ENCODE data around the gene PGM1.

PGM1 gene

DNA sequence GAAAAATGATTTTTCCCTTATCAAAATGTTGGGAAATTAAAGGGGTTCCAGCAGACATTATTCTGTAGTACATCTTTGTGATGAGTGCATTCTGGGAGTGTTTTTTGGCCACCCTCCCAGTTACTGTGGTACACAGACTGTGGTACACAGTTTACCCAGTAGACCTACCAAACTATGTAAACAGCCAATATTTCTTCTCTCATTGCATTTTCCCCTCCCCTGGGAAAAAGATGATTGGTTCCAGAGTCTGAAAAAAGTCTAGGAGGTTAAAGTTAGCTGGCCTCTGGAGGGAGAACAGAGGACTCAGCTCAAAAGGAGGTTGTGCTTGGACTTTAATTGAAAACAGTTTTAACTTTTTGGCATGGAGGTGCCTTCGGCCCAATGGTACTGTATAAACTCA, 42.5 kb downstream of the PGM1 start:
- no peak for DNase-seq

- no peak for DNase-seq
Observed at GRCh38 chr1:63636192-63637105, 43.2 kb downstream of the PGM1 start.

GRCh38 chr1:63638471-63638870, 45.3 kb downstream of the PGM1 start:
- no peak for DNase-seq

DNA sequence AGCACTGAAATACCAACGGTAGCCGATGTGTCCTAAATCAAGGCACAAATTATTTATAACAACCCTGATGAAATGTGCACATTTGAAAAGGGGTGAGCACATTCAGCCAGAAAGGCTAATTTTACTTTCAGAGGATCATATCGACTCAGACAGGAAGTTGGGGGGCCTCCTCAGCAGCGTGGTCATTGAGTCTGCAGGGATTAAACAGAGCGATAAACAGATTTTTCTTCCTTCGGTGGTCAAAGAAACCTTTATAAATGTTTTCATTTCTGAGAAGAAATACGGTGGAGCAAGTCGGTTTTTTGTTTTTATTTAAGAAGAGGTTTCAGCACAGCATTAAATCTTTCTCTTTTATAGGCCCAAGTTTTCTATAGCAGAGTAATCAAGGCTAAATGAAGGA, 45.7 kb downstream of the PGM1 start:
- no peak for DNase-seq

DNA sequence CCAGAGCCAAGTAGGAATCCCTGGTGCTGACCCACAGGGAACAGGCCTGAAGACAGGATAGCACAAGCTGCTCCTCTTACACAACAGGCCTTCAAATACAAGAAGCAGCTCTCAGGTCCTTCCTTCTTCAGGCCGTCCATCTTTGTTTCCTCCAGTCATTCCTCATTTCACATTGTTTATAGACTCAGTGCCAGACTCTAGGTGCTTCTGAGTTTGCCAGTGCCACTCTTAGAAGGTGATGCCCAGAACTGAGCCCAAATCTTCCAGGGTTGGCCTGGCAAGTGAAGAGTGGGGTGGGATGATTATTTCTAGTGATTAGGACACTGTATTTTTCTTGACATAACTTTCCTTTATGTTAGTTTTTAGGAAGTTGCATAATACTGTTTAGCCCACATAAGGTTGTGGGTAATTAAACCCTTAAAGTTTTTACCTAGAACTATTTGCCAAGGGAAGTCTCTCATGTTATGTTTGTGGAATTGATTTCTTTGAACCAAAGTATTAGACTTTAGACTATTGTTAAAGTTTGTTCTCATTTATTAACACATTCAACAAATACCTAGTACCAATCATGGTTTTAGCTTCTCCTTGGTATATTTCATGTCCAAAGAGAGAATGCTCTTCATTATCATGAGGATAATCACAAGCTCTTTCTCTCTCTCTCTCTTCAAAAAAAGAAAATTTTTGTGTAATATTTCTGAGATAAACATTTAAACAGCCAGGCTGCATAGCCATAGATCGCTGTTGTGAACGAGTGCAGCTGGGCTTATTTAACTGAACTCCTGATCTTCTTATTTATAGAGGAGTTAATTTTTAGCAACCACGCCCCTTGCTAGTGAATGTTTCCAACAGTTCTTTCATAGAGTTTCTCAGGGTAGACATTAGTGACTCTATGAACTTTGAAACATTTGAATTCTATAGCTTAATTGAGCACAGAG, 47.7 kb downstream of the PGM1 start:
- no peak for DNase-seq

DNA sequence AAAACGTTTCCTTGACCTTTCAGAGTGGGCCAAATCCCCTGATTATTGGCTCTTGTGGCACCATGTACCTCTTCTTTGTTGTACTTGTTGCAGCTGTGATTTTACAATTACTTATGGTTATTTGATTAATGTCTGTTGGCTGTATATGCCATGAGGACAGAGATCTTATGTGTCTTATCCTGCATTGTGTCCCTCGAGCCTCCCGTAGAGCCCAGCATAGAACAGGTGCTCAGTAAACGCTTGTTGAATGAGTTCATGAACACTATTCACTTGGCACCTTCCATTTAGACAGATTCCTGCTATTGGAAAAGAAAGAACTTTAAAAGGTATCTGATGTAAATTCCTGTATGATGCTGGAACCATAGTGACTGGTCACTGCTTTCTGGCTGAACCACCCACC, 48.4 kb downstream of the PGM1 start:
- DNase-seq: no peak

DNA sequence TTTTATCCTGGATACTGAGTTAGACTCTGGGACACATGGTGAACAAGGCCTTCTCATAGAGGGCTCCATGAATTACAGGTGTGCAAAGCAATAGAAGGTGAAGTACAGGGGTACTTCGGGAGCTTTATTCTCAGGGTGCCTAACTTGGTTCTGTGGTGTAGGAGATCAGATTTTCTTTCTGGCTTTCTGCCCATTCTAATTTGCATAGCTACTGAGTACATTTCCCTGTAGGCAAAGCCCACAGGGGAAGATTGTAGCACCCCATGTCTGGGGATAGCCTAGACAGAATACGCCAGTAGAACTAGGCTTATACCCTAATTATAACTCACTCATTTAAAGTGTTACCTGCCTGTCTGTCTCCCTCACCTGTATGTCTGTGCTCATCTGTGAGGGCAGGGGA, 49.7 kb downstream of the PGM1 start:
- DNase-seq: peak; percentile 52

DNA sequence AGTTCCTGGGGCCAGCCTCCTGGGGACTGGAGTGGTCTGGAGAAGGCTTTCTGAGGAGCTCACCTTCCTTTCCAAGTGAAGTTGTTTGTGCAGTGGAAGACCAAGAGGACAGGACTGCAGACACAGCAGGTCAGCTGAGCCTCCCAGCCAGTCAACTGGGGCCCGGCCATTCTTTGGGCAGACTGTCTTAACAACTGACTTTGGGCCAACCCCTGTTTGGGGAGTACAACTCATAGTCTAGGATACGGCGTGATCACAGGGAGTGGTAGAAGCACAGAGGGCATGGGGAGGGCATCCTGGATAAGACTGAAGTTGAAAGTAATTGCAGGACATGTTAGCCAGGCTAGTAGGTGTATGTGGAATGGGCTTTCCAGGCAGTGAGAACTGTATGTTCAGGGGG, 50.3 kb downstream of the PGM1 start:
- no peak for DNase-seq

DNA sequence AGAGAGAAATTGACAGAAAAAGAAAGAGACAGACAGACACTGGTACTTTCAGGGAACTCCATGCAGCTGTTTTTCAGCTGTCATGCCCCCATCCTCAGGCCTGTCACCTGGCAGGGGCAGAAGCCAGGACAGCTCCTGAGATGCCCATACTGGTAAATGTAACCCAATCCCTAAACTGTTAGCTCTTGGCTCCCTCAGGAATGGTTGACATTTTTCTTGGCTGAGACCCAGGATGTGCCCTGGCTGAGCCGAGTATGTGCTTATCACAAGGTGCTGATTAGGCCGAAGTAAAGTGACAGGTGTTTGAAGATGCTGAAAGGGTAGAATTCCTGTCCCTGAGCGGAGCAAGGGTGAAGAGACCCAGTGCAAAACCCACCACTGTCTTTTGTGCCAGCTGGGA, 50.7 kb downstream of the PGM1 start:
- DNase-seq: peak; percentile 91

- DNase-seq: no peak
Observed at GRCh38 chr1:63645317-63645716, 52.1 kb downstream of the PGM1 start.

- DNase-seq: no peak
Observed at GRCh38 chr1:63648689-63649088, 55.5 kb downstream of the PGM1 start.

DNA sequence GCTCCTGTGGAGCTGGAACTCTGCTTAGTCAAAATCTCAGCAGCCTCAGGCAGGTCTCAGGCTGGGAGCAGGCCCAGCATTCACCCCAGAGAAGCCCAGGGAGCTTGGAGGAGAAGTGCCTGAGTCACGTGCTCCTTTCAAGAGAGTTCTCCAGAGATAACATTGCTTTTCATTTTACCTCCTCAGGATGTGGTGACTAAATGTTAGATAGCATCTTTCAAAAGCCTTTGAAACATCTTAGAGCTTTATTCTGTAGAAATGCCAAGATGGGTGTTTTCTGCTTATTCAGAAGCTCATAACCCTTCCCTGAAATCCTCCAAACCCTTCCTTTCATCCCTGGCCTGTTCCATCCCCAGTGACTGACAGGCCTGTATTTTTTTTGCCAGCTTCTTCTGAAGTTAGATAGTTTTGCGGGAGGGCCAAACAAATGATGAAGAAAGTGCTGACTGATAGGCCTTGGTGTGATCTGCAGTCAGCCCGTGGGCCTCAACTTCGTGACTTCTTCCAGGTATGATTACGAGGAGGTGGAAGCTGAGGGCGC, 58.0 kb downstream of the PGM1 start:
- no peak for DNase-seq

DNA sequence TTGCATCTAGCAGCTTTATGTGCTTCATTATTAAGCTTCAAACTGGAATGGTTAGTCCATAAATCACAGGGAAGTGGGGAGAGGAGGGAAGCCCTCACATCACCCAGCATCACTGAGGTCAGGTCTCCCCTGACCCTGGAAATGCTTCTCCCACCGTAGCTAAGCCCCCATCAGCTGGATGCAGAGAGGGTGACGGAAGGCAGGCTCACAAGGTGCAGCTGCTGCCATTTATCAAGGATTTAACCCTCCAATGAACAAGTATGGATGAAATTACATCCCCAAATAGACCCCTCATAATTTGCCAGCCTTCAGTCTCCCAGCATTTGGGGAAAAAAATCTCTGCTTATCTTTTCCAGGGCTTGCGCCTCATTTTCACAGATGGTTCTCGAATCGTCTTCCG, 60.8 kb downstream of the PGM1 start:
- peak; percentile 62 for DNase-seq

GRCh38 chr1:63659448-63659847, 66.2 kb downstream of the PGM1 start:
- DNase-seq: no peak

DNA sequence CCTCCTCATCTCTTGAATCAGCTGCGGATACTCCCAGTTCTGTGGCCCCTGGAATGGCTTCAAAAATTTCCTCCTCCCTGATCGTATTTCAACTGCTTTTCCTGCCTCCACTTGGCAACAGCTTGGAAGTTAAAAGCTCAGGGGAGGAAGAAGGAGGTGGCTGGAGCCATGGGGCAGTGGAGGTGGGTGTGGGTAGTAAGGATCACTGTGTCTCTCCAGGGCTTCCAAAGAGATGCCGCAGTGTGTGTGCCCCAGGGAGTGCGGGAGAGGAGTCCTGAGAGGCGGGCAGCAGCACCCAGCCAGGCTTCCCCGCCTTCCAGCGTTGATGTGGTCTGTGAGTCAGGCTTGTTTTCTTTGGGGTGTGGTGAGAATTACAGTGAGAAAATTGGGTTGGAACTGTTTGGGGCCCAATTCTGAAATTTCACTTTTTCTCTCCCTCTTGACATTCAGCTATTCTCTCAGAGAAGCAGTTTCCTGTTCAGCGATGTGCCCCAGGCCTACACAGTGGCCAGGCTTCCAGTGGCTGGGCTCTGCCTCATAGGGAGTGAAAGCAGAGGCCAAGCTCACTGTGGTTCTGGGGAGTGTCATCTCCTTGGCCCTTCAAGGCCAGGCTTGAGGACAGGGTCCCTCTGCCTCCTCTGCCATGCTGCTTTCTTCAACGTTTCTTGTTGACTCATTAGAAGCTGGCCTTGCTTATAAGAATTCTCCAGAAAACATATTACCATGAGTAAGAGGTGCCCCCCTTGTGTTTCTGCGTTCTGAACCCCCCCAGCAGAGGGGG, 69.0 kb downstream of the PGM1 start:
- no peak for DNase-seq

DNA sequence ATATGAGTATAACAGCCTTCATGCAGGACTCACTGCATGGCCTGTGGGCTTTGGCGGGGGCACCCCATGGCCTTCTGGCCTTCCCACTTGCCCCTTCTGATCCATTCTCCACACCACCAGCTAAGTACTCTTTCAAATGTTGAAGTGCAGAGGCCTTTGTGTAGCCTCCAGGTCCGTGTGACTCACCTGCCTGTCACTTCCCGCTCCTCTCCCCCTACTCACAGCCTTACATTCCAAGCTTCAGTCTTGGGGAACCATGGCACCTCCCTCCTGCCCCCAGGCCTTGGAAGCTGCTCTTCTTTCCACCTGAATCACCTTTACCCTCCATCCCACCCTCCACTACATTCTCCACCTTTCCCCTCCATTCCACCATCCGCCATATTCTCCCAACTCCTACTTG, 69.6 kb downstream of the PGM1 start:
- no peak for DNase-seq

GRCh38 chr1:63663301-63663700, 70.1 kb downstream of the PGM1 start:
- DNase-seq: no peak

GRCh38 chr1:63663873-63664272, 70.7 kb downstream of the PGM1 start:
- no peak for DNase-seq

- DNase-seq: no peak
Observed at GRCh38 chr1:63664742-63665141, 71.5 kb downstream of the PGM1 start.

GRCh38 chr1:63665410-63665809, 72.2 kb downstream of the PGM1 start:
- no peak for DNase-seq

DNA sequence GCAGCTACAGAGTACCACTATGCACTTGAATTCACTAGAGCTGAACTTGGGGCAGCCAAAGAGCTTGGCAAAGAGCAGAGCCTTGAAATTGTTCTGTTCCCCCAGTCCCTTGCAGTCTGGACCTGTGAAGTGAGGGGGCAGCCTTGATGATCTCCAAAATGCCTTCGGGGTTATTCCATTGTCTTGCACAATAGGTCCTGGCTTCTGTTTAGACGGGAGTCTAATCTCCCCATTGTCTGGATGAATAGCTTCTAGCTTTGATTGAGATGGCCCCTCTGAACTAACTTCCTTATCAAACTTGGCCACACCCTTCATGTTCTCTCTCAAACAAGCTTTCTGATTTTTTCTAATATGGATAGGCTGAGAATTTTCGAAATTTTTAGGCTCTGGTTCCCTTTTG, 72.6 kb downstream of the PGM1 start:
- DNase-seq: no peak

DNA sequence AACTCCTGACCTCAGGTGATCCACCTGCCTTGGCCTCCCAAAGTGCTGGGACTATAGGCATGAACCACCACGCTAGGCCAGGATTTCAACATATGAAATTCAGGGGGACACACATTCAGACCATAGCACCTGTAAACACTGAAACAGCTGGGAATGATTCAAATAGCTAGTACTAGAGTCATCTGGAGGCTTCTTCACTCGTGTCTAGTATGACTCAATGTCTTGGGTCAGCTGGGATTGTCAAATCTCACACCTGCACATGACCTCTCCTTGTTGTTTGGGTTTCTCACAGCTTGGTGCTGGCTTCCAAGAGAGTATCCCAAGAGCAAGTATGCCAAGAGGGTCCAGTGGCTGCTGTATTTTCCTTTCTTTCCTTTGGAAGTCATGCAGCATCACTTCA, 75.1 kb downstream of the PGM1 start:
- no peak for DNase-seq
